DMS 273 treated with DMSO at 0.1 percent for 48 hours (cell line): Measurements from ENCODE around the gene TIMM22.
A peak's percentile ranks its signal among the peaks of the same experiment; 100 is the strongest.

Source experiments
- DNase-seq: peaks from one replicate; lab custom pipeline; 2025; lab: John Stamatoyannopoulos, UW

TIMM22 gene

GRCh38 chr17:1022278-1023024 lies 25.5 kb downstream of the TIMM22 start:
- DNase-seq = no peak

DNA sequence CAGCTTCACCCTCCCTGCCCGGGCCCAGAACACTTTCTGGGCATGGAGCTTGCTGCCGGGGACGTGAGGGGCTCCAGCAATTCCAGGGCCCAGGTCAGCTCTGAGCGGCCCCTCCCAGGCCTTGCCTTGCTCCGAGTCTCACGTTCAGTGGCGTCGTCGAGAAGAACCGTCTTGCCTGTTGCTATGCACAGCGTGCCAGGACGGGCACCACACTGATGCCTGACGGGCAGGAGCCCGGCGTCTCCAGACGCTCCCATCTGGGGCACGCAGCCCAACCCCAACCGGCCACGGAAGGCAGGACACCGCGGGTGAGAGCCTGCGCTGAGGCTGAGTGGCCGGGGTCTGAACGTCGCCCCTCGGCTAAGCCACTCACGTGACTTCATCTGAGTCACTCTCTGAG lies 27.1 kb downstream of the TIMM22 start:
- no peak for DNase-seq

DNA sequence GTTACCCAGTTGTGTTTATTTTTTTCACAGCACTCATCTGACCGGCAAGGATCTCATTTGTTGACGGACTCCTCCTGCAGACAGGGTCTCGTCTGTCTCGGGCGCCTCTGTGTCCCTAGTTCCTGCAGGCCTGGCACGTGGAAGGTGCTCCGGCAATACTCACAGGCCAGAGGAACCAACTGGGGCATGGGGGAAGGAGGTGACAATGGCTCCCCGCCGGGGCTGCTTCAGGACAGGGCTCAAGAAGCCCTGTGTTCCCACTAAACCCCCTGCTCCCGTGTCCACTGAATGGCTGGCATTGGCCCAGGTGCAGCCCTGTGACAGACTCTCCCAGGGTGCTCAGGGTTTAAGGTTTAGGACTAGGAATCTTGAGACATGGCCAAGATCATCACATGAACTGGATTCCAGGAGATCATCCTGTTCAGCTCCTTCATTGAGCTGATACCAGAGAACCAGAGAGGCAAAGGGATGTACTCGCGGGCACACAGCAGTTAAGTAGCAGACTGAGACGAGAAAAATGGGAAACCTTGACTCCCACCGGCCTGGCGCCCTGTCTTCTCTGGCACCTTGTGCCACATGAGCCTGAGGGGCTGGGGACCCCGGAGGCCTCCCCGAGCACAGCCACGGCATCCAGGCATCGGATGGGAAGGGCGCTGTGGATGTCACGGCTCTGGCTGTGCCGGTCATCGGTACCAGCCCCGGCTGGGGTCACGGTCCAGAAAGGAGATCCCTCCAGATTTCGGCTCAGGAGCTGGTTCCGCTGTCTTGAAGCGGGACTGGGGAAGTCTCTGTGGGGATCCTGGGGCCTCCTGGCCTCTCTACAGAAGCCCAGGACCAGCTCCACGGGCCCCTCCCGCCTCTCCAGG lies 29.0 kb downstream of the TIMM22 start:
- DNase-seq = no peak

GRCh38 chr17:1026599-1026975 lies 29.7 kb downstream of the TIMM22 start:
- DNase-seq = no peak

DNA sequence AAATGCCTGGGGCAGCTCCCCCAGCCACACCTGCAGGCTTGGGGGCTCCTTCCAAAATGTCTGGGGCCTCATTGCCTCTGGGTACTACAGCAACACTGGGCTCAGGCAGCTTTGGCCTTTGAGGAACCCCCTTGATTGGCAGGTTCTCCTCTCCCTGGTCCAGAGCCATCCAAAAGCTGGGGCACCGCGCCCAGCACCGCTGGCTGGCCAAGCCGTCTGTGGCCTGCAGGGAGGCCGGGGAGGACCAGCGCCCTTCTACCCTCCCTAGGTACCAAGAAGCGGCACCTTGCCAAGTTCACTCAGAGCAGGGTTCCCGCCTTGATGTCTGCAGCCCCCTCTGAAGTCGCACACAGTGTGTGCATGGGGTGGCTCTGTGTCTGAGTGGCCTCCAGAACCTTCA lies 30.1 kb downstream of the TIMM22 start:
- DNase-seq = no peak

DNA sequence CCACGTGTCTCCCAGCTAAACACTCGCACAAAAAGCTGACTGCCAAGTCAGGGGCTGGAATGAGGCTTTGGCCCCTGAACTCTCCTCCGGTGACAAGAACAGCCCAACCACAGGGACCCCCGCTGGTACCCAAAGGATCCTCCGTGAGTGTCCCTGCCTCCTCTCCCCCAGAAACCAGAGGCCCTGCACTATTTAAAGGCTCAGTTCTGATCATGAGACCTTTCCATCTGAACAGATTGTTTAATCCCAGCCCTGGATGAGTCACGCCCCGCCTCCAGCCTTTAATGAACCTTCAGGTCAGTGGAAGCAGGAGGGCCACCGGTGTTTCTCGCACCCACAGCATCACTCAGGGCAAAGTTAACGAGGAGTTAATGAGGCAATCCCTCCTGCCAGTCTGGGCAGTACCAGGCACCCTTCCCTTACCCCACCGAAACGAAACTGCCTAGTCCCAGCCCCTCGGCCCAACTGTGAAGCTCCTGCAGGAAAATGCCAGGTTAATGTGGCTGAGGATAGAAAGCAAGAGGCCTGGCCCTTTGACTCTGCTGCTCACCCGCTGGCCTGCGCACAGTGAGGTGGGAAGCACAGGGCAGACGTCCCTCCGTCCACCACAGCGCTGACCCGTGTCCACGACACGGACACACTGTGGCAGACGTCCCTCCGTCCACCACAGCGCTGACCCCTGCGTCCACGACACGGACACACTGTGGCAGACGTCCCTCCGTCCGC lies 32.4 kb downstream of the TIMM22 start:
- DNase-seq = no peak

- no peak for DNase-seq
These were observed 33.2 kb downstream of the TIMM22 start for GRCh38 chr17:1029922-1030644.

- DNase-seq = no peak
These were observed 34.0 kb downstream of the TIMM22 start for GRCh38 chr17:1030684-1031532.

DNA sequence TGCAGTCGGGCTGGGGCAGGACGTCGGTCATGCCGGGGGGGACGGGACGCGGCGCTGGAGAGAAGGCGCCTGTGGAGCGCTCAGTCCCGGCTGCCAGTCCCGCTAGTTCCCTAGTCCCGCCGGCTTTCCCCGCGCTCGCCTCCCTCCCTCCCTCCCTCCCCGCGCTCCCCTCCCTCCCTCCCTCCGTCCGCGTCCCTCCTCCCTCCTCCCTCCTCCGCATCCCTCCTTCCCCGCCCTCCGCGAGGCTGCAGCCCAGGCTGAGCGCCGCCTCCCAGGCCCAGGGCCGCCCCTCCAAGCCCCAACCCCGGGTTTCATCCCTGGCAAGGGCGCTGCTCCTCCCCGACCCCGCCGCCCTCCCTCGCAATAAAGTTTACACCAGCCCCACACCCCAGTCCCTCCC lies 34.8 kb downstream of the TIMM22 start:
- DNase-seq = no peak

- DNase-seq = no peak
These were observed 35.5 kb downstream of the TIMM22 start for GRCh38 chr17:1032391-1032790.

GRCh38 chr17:1033503-1033902 lies 36.6 kb downstream of the TIMM22 start:
- no peak for DNase-seq

DNA sequence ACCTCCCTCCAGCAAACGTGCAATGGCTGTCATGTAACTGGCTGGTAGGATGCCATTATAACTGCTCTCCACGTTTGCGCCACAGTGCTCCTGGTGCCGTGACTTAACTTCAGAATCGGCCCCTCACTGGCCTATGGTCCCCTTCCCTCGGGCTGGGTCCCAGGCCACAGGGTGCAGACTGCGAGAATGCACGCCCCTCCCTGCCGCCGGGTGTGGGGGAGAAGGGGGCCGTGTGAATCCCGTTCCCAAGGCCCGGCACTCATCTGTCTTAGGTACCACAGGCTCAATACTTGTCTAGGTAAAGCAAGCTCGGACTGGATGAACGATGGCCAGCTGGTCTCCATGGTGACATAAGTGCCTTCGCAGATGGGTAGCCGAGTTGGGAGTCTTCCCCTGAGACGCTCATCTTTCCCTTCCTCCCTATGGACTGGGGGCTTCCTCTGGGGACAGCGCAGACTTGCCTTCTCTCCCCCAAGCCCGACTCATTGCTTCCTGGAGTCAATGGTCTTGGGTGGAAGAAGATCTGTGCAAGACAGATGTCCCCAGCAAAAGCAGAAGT lies 37.8 kb downstream of the TIMM22 start:
- no peak for DNase-seq

- DNase-seq = peak; percentile 34
These were observed 38.7 kb downstream of the TIMM22 start for GRCh38 chr17:1035546-1036170.

DNA sequence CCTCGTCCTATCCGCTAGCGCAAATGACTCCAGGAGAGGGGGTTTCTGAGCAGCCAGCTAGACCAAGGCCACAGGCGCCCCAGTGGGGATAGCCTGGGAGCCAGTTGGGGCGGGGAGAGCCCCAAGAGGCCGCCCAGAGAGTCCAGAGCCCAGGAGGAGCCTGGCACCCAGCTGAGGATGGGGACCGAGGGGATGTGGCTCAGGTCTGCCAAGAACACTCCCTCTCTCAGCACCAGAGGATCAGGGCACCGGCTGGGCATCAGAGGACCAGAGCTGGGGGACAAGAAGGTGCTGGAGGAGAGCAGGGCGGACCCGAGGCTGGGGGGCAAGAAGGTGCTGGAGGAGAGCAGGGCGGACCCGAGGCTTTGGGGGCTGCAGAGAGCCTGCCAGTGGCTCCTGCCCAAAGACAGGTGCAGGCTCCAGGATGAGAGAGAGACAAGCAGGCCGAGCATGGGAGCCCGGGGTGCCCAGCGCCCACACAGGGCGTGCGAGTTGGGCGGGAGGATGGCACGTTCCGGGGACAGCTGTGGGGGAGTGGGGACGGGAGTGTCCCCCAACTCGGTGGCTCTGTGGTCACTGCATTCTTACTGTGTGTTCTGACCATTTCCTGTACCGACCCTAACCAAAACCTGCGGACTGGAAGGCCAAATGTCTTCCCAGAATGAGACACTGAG lies 39.4 kb downstream of the TIMM22 start:
- no peak for DNase-seq

GRCh38 chr17:1036845-1037237 lies 39.9 kb downstream of the TIMM22 start:
- DNase-seq = no peak

- DNase-seq = no peak
These were observed 40.4 kb downstream of the TIMM22 start for GRCh38 chr17:1037238-1037879.

DNA sequence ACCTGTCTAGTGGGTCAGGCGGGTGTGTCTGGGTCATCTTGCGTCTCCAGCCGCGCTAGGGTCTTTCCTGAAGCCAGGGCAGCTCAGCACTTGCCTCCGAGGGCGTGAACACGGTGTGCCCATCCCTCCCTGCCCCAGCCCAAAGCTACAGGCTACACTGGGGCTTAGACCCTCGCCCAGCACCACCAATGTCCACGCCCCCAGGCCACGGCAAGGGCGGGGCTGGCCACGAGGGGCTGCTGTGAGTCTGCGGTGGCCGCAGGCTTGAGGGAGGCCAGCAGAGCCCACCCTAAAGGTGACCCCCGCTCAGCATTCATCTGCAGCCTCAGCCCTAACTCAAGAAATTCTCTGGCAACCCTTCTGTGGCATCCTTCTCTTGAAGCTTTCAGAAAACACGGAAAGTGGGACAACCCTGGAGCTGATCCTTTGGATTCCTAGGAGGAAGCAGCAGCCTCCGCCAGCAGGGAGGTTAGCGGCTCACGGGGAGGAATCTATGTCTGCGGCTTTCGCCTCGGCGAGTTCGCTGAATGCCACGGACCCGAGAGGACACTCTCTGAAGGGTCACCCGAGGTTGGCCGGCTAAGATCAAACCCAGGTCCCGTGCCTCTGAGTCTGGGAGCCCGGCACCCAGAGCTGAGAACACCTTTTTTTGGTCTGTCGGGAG lies 41.7 kb downstream of the TIMM22 start:
- no peak for DNase-seq

DNA sequence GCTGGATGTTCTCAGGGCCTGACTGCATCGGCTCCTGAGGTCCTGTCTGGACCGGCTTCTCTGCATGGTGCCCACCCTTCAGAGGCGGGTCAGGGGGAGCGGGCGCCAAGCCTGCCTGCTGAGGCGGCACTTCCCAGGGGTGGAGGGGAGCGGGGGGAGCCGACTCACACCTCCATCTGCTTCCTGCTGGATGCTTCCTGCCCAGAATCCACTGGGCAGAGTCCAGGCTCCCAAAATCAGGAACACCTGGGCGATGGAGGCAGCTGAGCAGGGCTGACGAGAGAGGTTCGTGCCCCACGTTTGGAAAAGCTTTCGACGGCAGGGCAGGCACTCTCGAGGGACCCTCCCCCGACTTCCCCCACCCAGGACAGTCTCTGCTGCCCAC lies 42.2 kb downstream of the TIMM22 start:
- no peak for DNase-seq
